SK-N-SH (cell line): ENCODE results near the gene FCRL5. TPM values are rescaled to one million over a fixed set of nuclear protein-coding genes. Genes with fewer than 3 reads are reported as not detected.

Experiments
- CTCF ChIA-PET: fragments of 300-600, 350-600 bp; formaldehyde crosslinking; extraction: SDS; loops from one replicate; lab custom pipeline; 2021; lab: Yijun Ruan, JAX
- POLR2A ChIA-PET: fragments of 350-600 bp; sonication (Branson Sonifier 250); formaldehyde crosslinking; extraction: SDS; loops from one replicate; lab custom pipeline; 2020; ENCODE audit warnings: antibody characterized with exemption, inconsistent platforms; lab: Yijun Ruan, JAX
- DNase-seq: peaks from one replicate; pipeline ENCODE4 v3.0.0; 2012
- H2AFZ ChIP-seq: fragments of 200-600 bp; sonication (generic); 2 replicates; pipeline ENCODE4 v1.8.1; 2016; ENCODE audit warnings: antibody characterized with exemption, mild to moderate bottlenecking, low read depth
- H3F3A ChIP-seq: fragments of 200-600 bp; sonication (generic); replicated peaks from 2 replicates; pipeline ENCODE3; 2016; ENCODE audit warnings: antibody characterized with exemption, mild to moderate bottlenecking; ENCODE audit not compliant: insufficient read depth
- H3K27ac ChIP-seq, 2 experiments: fragments of 200-500 bp in 1 of 2; fragments of 200-600 bp in 1 of 2; sonication (Bioruptor generic) in 1 of 2; sonication (generic), shearing (Covaris generic) in 1 of 2; 2 replicates each; pipeline versions ENCODE4 v1.5.1 to v1.6.1; 2014 to 2016; ENCODE audit warnings: low read depth in 2 of 2, inconsistent platforms in 1 of 2, low read length in 1 of 2, mild to moderate bottlenecking in 1 of 2, mixed read lengths in 1 of 2
- H3K27me3 ChIP-seq: fragments of 200-600 bp; sonication (generic), shearing (Covaris generic); 2 replicates; pipeline ENCODE4 v1.6.1; 2016; ENCODE audit warnings: mixed run types; ENCODE audit not compliant: insufficient read depth
- H3K36me3 ChIP-seq, 2 experiments: fragments of 200-500 bp in 1 of 2; fragments of 200-600 bp in 1 of 2; sonication (Bioruptor generic) in 1 of 2; sonication (generic) in 1 of 2; replicated peaks in 1 of 2; 2 replicates each; pipeline versions ENCODE3 to v1.5.1; 2014 to 2016; ENCODE audit warnings: low read length in 1 of 2, mild to moderate bottlenecking in 1 of 2; ENCODE audit not compliant: insufficient read depth in 2 of 2, control insufficient read depth in 1 of 2
- H3K4me1 ChIP-seq, 2 experiments: fragments of 200-500 bp in 1 of 2; fragments of 200-600 bp in 1 of 2; sonication (Bioruptor generic) in 1 of 2; sonication (generic), shearing (Covaris generic) in 1 of 2; 2 replicates each; pipeline versions ENCODE4 v1.5.1 to v1.6.1; 2014 to 2016; ENCODE audit warnings: low read depth in 1 of 2, low read length in 1 of 2, mixed run types in 1 of 2; ENCODE audit not compliant: insufficient read depth in 2 of 2, control insufficient read depth in 1 of 2
- H3K4me2 ChIP-seq: fragments of 200-600 bp; sonication (generic), shearing (Covaris generic); 2 replicates; pipeline ENCODE4 v1.6.1; 2017; ENCODE audit warnings: mixed run types
- H3K4me3 ChIP-seq, 2 experiments: fragments of 200-500 bp in 1 of 2; fragments of 200-600 bp in 1 of 2; sonication (Bioruptor generic) in 1 of 2; sonication (generic), shearing (Covaris generic) in 1 of 2; 2 replicates each; pipeline versions ENCODE4 v1.5.1 to v1.8.1; 2014 to 2016; ENCODE audit warnings: low read depth in 2 of 2, inconsistent platforms in 1 of 2, low read length in 1 of 2, mild to moderate bottlenecking in 1 of 2, mixed read lengths in 1 of 2, moderate library complexity in 1 of 2
- H3K79me2 ChIP-seq: fragments of 200-600 bp; sonication (generic); 2 replicates; pipeline ENCODE4 v1.8.1; 2017; ENCODE audit warnings: mild to moderate bottlenecking; ENCODE audit not compliant: insufficient read depth
- H3K9ac ChIP-seq: fragments of 200-600 bp; sonication (generic); 2 replicates; pipeline ENCODE4 v1.6.1; 2017; ENCODE audit warnings: mixed run types
- H3K9me2 ChIP-seq: fragments of 200-600 bp; sonication (generic); 2 replicates; pipeline ENCODE4 v1.6.1; 2017; ENCODE audit warnings: mixed run types
- H3K9me3 ChIP-seq: fragments of 200-600 bp; sonication (generic); 2 replicates; pipeline ENCODE4 v1.6.1; 2017; ENCODE audit warnings: mixed run types, mild to moderate bottlenecking, moderate library complexity
- H4K20me1 ChIP-seq: fragments of 200-600 bp; sonication (generic); 2 replicates; pipeline ENCODE4 v1.6.1; 2017; ENCODE audit warnings: mild to moderate bottlenecking, mixed run types; ENCODE audit not compliant: insufficient read depth
- CHD2 ChIP-seq: fragments of 150-350 bp; IDR thresholded peaks from 2 replicates; pipeline ENCODE4 v1.6.1; 2018; ENCODE audit warnings: low read length; ENCODE audit not compliant: partially characterized antibody
- CTCF ChIP-seq: fragments of 200-600 bp; sonication (generic); IDR thresholded peaks from 2 replicates; pipeline ENCODE4 v1.6.1; 2017; ENCODE audit warnings: antibody characterized with exemption, mild to moderate bottlenecking, moderate library complexity
- ELF1 ChIP-seq: IDR thresholded peaks from 2 replicates; pipeline ENCODE4 v1.4.0; 2012
- EP300 ChIP-seq, 2 experiments: IDR thresholded peaks; 2 replicates each; pipeline versions ENCODE4 v1.4.0 to v1.6.1; 2012; ENCODE audit warnings: borderline replicate concordance in 1 of 2, low read depth in 1 of 2, low read length in 1 of 2
- EZH2phosphoT487 ChIP-seq: fragments of 200-600 bp; sonication (generic); IDR thresholded peaks from 2 replicates; pipeline ENCODE4 v1.6.1; 2017; ENCODE audit warnings: low read depth, mixed run types, mild to moderate bottlenecking, antibody characterized with exemption, moderate library complexity, borderline replicate concordance
- FOXM1 ChIP-seq: IDR thresholded peaks from 2 replicates; pipeline ENCODE4 v1.4.0; 2012; ENCODE audit warnings: low read depth, mild to moderate bottlenecking
- GATA2 ChIP-seq: sonication (generic); formaldehyde crosslinking; IDR thresholded peaks from 2 replicates; pipeline ENCODE4 v1.5.0; 2020; ENCODE audit warnings: mild to moderate bottlenecking, missing genetic modification reagents
- MAX ChIP-seq: IDR thresholded peaks from 2 replicates; pipeline ENCODE4 v1.4.0; 2012; ENCODE audit warnings: low read depth
- MXI1 ChIP-seq: IDR thresholded peaks from 2 replicates; pipeline ENCODE4 v1.6.1; 2012; ENCODE audit warnings: mild to moderate bottlenecking, low read depth, low read length, improper control_type of control experiment
- NFIC ChIP-seq: IDR thresholded peaks from 2 replicates; pipeline ENCODE4 v1.4.0; 2012; ENCODE audit warnings: borderline replicate concordance
- NRF1 ChIP-seq: IDR thresholded peaks from 2 replicates; pipeline ENCODE4 v1.6.1; 2012; ENCODE audit warnings: low read depth, mild to moderate bottlenecking, low read length
- PBX3 ChIP-seq: IDR thresholded peaks from 2 replicates; pipeline ENCODE4; 2012
- POLR2AphosphoS5 ChIP-seq: IDR thresholded peaks from 2 replicates; pipeline ENCODE4 v1.6.1; 2012; ENCODE audit warnings: low read depth, low read length
- RFX5 ChIP-seq: IDR thresholded peaks from 2 replicates; pipeline ENCODE4 v1.6.1; 2012; ENCODE audit warnings: mild to moderate bottlenecking, improper control_type of control experiment, low read length
- SIN3A ChIP-seq: IDR thresholded peaks from 2 replicates; pipeline ENCODE4 v1.6.1; 2012; ENCODE audit warnings: low read depth, mild to moderate bottlenecking, low read length, moderate library complexity, borderline replicate concordance
- SMC3 ChIP-seq: IDR thresholded peaks from 2 replicates; pipeline ENCODE4 v1.6.1; 2012; ENCODE audit warnings: low read depth, low read length, improper control_type of control experiment
- TEAD4 ChIP-seq: IDR thresholded peaks from 2 replicates; pipeline ENCODE4 v1.4.0; 2012; ENCODE audit warnings: mild to moderate bottlenecking, borderline replicate concordance; ENCODE audit not compliant: insufficient read depth
- WGBS: methylation state at CpG from one replicate; pipeline ENCODE4 v1.1.6; 2017; ENCODE audit warnings: low lambda C conversion rate; 5-methylcytosine and 5-hydroxymethylcytosine counted together
- polyA plus RNA-seq, 3 experiments: library from polyadenylated mRNA; depleted of rRNA; stranded (reverse); fragments of >200 nt; gene quantifications; 2 replicates each; pipeline ENCODE4 v1.2.3, GENCODE V29; 2012

The FCRL5 gene
- polyA plus RNA-seq, 1 of the 3 experiments (the other 2 are of a cell fraction): not detected

- Histone ChIP-seq H3K9me3 (no peaks in the 10 kb centered on the region), H3K9me2 (no peaks in the 10 kb centered on the region), H3K9ac (no peak overlapping the region), H4K20me1 (no peaks in the 10 kb centered on the region), H3K4me1 (no peaks in the 10 kb centered on the region), H3K27me3 (0 out of 2 replicates have a peak, but pooled peaks cover 11% of the 10 kb centered on the region), H3K36me3 (no peaks in the 10 kb centered on the region), H3K27ac (no peak overlapping the region), H3K4me3 (no peak overlapping the region), H3K4me2 (no peak overlapping the region), H2AFZ (no peak overlapping the region), H3F3A (no peaks in the 10 kb centered on the region), H3K79me2 (no peaks in the 10 kb centered on the region)
- POLR2A ChIA-PET: no interaction called here
- no peak for DNase-seq
- CTCF ChIA-PET: no interaction called here
- 0% methylated on average over 2 of the region's 4 CpGs for WGBS
- TF ChIP-seq EP300 (IDR thresholded peaks at IDR 0.05; ENCODE audit: borderline replicate concordance in 1 of 2, low read depth in 1 of 2, low read length in 1 of 2) (no peak), GATA2 (no peak), CHD2 (no peak), MAX (no peak), RFX5 (no peak), PBX3 (no peak), SMC3 (no peak), ELF1 (no peak), POLR2AphosphoS5 (no peak), NRF1 (no peak), NFIC (no peak), TEAD4 (no peak), MXI1 (no peak), SIN3A (no peak), CTCF (no peak), EZH2phosphoT487 (no peak), FOXM1 (no peak)
- TF ChIP-seq, all 33 proteins: peak for 0
Observed at GRCh38 chr1:157469752-157470675, 82.3 kb downstream of the FCRL5 start.
